ENCODE measurements around the gene PFKP.

PFKP gene

DNA sequence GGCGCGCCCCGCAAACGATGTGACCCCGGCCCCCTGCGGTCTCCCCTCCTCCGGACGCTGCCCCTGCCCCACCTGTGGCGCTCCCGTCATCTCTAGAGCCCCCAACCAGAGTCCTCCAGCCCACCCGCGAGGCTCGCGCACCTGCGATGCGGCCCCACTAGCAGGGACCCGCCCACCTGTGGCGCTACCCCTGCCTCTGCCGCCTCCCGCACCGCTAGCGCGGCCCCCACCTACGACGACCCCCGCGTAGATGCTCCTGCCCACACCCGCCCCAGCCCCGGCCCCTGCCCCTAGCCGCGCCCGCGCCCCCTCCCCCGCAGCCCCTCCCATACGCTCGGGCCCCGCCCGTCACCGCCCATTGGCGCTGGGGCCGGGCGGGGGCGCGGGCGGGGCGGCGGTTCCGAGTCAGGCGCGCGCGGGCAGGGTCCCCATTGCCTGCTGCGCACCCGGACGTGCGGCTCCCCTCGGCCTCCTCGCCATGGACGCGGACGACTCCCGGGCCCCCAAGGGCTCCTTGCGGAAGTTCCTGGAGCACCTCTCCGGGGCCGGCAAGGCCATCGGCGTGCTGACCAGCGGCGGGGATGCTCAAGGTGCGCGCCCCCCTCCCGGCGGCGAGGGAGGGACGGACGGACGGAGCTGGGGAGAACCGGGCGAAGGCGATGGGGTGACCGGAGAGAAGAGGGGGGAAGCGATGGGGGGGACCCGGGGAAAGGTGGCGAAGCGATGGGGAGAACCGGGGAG is at the start of gene PFKP:
Gene PFKP, plus strand, starts transcription at position 431 of the 741 bp plus-strand sequence. Its CDS starts 48 bp downstream, at position 479.
- Histone ChIP-seq H3K27ac (ENCODE audit: low read depth, low read length) (peak within 1 kb of the TSS; percentile 52), H3K9me2 (replicated peaks; ENCODE audit: insufficient read depth, low read length) (no peaks in the 10 kb centered on the region), H3K79me2 (ENCODE audit: insufficient read depth, low read length) (peaks cover 47% of the 10 kb centered on the region), H3K9ac (ENCODE audit: low read length) (peak within 1 kb of the TSS; percentile 91), H4K20me1 (ENCODE audit: low read depth, low read length) (peaks cover 25% of the 10 kb centered on the region; the same call in 1 of the 2 replicates), H3K36me3 (ENCODE audit: low read length) (peaks cover 16% of the 10 kb centered on the region), H3K27me3 (ENCODE audit: low read length) (no peaks in the 10 kb centered on the region), H3K4me2 (ENCODE audit: low read depth, low read length, poor library complexity, severe bottlenecking) (peak within 1 kb of the TSS; percentile 82), H2AFZ (ENCODE audit: low read depth, low read length, severe bottlenecking) (peak within 1 kb of the TSS; percentile 55), H3F3A (ENCODE audit: insufficient read depth) (no peaks in the 10 kb centered on the region), H3K9me3 (ENCODE audit: insufficient read depth, low read length) (no peaks in the 10 kb centered on the region), H3K4me3 (ENCODE audit: insufficient read depth, low read length, poor library complexity, severe bottlenecking) (peak within 1 kb of the TSS; percentile 94)
- TF ChIP-seq EZH2phosphoT487 (conservative IDR thresholded peaks at IDR 0.05; ENCODE audit: low read length) = no peak
- TF ChIP-seq, protein P1, sequence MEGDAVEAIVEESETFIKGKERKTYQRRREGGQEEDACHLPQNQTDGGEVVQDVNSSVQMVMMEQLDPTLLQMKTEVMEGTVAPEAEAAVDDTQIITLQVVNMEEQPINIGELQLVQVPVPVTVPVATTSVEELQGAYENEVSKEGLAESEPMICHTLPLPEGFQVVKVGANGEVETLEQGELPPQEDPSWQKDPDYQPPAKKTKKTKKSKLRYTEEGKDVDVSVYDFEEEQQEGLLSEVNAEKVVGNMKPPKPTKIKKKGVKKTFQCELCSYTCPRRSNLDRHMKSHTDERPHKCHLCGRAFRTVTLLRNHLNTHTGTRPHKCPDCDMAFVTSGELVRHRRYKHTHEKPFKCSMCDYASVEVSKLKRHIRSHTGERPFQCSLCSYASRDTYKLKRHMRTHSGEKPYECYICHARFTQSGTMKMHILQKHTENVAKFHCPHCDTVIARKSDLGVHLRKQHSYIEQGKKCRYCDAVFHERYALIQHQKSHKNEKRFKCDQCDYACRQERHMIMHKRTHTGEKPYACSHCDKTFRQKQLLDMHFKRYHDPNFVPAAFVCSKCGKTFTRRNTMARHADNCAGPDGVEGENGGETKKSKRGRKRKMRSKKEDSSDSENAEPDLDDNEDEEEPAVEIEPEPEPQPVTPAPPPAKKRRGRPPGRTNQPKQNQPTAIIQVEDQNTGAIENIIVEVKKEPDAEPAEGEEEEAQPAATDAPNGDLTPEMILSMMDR (IDR thresholded peaks at IDR 0.05; ENCODE audit: insufficient read depth, low read length, poor library complexity, severe bottlenecking) = no peak

DNA sequence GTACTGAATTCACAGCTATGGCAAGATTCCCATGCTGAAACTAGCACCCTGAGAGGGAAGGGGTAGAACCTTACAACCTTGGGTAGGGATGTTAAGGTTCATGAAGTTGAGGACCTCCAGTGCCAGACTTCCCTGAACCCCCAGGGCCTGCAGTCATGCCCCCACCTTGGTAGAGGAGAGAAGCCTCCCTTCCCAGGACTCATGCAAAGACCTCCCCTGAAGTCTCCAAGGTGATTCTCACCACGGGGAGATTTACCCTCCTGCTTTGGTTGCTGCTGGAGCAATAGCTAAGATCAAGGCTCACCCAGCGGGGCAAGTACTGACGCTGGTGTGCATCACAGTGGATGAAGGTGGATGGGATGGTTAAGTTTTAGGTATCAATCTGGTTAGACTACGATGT is 49.1 kb upstream of the PFKP start:
- Histone ChIP-seq H3K27me3 (ENCODE audit: low read length) (no peaks in the 10 kb centered on the region), H3K79me2 (ENCODE audit: insufficient read depth, low read length) (no peaks in the 10 kb centered on the region), H3K27ac (ENCODE audit: low read depth, low read length) (no peak overlapping the region), H4K20me1 (ENCODE audit: low read depth, low read length) (no peaks in the 10 kb centered on the region), H3K9me2 (replicated peaks; ENCODE audit: insufficient read depth, low read length) (no peaks in the 10 kb centered on the region), H3F3A (ENCODE audit: insufficient read depth) (no peaks in the 10 kb centered on the region), H3K4me3 (ENCODE audit: insufficient read depth, low read length, poor library complexity, severe bottlenecking) (no peak overlapping the region), H3K4me2 (ENCODE audit: low read depth, low read length, poor library complexity, severe bottlenecking) (no peak overlapping the region), H2AFZ (ENCODE audit: low read depth, low read length, severe bottlenecking) (no peak overlapping the region), H3K9me3 (ENCODE audit: insufficient read depth, low read length) (no peaks in the 10 kb centered on the region), H3K9ac (ENCODE audit: low read length) (no peak overlapping the region), H3K36me3 (ENCODE audit: low read length) (no peaks in the 10 kb centered on the region)
- TF ChIP-seq, protein P1 (IDR thresholded peaks at IDR 0.05; ENCODE audit: insufficient read depth, low read length, poor library complexity, severe bottlenecking) = no peak
- no peak for TF ChIP-seq EZH2phosphoT487 (conservative IDR thresholded peaks at IDR 0.05; ENCODE audit: low read length)

DNA sequence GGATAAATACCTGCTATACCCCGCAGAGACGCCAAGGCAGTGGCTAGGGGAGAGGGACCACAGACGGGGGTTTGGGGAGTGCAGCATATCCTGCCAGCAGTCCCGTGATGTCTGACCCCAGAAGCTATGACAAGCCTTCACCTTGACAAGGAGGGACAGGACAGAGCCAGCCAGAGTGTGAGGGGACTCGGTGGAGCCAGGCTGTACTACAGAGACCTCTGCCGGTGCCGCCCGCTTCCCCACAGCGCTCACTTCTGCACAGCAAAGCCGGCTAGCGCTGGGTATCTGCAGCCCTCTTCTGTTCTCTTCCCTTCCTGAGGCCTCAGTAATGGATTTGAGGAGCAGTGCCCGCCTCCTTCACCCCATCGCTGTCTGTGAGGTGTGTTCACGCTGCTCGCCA is 47.0 kb upstream of the PFKP start:
- no peaks in the 10 kb centered on the region for H3K27me3 ChIP-seq (ENCODE audit: low read length)

More for the DNA sequence above, 47.0 kb upstream of the PFKP start:
- H4K20me1 ChIP-seq (ENCODE audit: low read depth, low read length) = no peaks in the 10 kb centered on the region
- no peaks in the 10 kb centered on the region for H3K9me3 ChIP-seq (ENCODE audit: insufficient read depth, low read length)
- H3K4me2 ChIP-seq (ENCODE audit: low read depth, low read length, poor library complexity, severe bottlenecking) = no peak overlapping the region
- H2AFZ ChIP-seq (ENCODE audit: low read depth, low read length, severe bottlenecking) = no peak overlapping the region
- H3K27ac ChIP-seq (ENCODE audit: low read depth, low read length) = no peak overlapping the region
- no peak overlapping the region for H3K4me3 ChIP-seq (ENCODE audit: insufficient read depth, low read length, poor library complexity, severe bottlenecking)
- no peaks in the 10 kb centered on the region for H3K79me2 ChIP-seq (ENCODE audit: insufficient read depth, low read length)
- no peak overlapping the region for H3K9ac ChIP-seq (ENCODE audit: low read length)
- no peaks in the 10 kb centered on the region for H3K36me3 ChIP-seq (ENCODE audit: low read length)
- H3K9me2 ChIP-seq (replicated peaks; ENCODE audit: insufficient read depth, low read length) = no peaks in the 10 kb centered on the region
- no peak for TF ChIP-seq EZH2phosphoT487 (conservative IDR thresholded peaks at IDR 0.05; ENCODE audit: low read length)
- TF ChIP-seq, protein P1 (IDR thresholded peaks at IDR 0.05; ENCODE audit: insufficient read depth, low read length, poor library complexity, severe bottlenecking) = no peak
- no peaks in the 10 kb centered on the region for H3F3A ChIP-seq (ENCODE audit: insufficient read depth)

All from SU-DHL-6 (cell line).